ENCODE data around the gene ZNF680. TPM values are rescaled to one million over a fixed set of nuclear protein-coding genes. Genes with fewer than 3 reads are reported as not detected.

The ZNF680 gene
- total and polyA plus RNA-seq, 2 donors from 2014 or later = 7.3 to 20.7 TPM

DNA sequence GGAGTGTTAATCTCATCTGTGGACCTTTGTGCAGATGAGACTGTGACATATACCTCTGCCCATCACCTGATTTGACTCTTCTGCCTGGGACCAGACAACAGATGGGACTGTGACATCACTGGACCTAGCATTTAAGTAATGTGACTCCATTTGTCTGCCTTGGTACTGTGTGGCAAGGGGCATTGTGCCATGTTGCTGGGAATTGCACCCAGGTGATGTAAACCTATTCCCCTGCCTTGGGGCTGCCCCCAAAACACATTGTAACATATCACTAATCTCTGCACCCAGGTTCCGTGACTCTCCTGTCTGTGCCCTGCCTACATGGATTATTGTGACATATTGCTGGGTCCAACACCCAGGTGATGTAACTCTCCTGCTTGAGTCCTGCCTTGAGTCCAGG, 40.4 kb upstream of the ZNF680 start:
- TF ChIP-seq, protein P1, sequence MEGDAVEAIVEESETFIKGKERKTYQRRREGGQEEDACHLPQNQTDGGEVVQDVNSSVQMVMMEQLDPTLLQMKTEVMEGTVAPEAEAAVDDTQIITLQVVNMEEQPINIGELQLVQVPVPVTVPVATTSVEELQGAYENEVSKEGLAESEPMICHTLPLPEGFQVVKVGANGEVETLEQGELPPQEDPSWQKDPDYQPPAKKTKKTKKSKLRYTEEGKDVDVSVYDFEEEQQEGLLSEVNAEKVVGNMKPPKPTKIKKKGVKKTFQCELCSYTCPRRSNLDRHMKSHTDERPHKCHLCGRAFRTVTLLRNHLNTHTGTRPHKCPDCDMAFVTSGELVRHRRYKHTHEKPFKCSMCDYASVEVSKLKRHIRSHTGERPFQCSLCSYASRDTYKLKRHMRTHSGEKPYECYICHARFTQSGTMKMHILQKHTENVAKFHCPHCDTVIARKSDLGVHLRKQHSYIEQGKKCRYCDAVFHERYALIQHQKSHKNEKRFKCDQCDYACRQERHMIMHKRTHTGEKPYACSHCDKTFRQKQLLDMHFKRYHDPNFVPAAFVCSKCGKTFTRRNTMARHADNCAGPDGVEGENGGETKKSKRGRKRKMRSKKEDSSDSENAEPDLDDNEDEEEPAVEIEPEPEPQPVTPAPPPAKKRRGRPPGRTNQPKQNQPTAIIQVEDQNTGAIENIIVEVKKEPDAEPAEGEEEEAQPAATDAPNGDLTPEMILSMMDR (IDR thresholded peaks at IDR 0.05; ENCODE audit: borderline replicate concordance, extremely low read depth, insufficient read depth) = no peak
- Histone ChIP-seq H3K9ac (ENCODE audit: low read length in 3 of 3) (no peak overlapping the region), H3K4me1 (ENCODE audit: control insufficient read depth in 2 of 3, insufficient read depth in 2 of 3, low read depth in 1 of 3, low read length in 3 of 3) (no peaks in the 10 kb centered on the region), H3K27me3 (ENCODE audit: control insufficient read depth, insufficient read depth, low read length) (no peaks in the 10 kb centered on the region), H3K4me3 (ENCODE audit: low read length in 3 of 3) (no peak overlapping the region), H3K36me3 (ENCODE audit: control insufficient read depth in 2 of 3, insufficient read depth in 3 of 3, low read length in 3 of 3) (no peaks in the 10 kb centered on the region), H3K27ac (ENCODE audit: low read depth in 2 of 2, low read length in 2 of 2) (no peak overlapping the region), H3K9me3 (ENCODE audit: control insufficient read depth in 2 of 3, insufficient read depth in 1 of 3, low read length in 3 of 3) (no peaks in the 10 kb centered on the region)
- intact Hi-C loops (cut with DNase I) = no loop called here
- no peak for DNase-seq
- FAIRE-seq = no peak

- DNase-seq (no peak), FAIRE-seq (no peak)
- no peak overlapping the region for H3K27ac ChIP-seq (ENCODE audit: low read depth in 2 of 2, low read length in 2 of 2)
- H3K36me3 ChIP-seq (ENCODE audit: control insufficient read depth in 2 of 3, insufficient read depth in 3 of 3, low read length in 3 of 3) = no peaks in the 10 kb centered on the region
- no peaks in the 10 kb centered on the region for H3K4me1 ChIP-seq (ENCODE audit: control insufficient read depth in 2 of 3, insufficient read depth in 2 of 3, low read depth in 1 of 3, low read length in 3 of 3)
- no peak overlapping the region for H3K9ac ChIP-seq (ENCODE audit: low read length in 3 of 3)
- TF ChIP-seq, protein P1 (IDR thresholded peaks at IDR 0.05; ENCODE audit: borderline replicate concordance, extremely low read depth, insufficient read depth) = no peak
- no peaks in the 10 kb centered on the region for H3K27me3 ChIP-seq (ENCODE audit: control insufficient read depth, insufficient read depth, low read length)
- H3K9me3 ChIP-seq (ENCODE audit: control insufficient read depth in 2 of 3, insufficient read depth in 1 of 3, low read length in 3 of 3) = no peaks in the 10 kb centered on the region
- intact Hi-C loops (cut with DNase I) = no loop called here
- H3K4me3 ChIP-seq (ENCODE audit: low read length in 3 of 3) = no peak overlapping the region
Measured at GRCh38 chr7:64602518-64602917, 39.6 kb upstream of the ZNF680 start.

GRCh38 chr7:64602086-64602485, 39.2 kb upstream of the ZNF680 start:
- no peak overlapping the region for H3K27ac ChIP-seq (ENCODE audit: low read depth in 2 of 2, low read length in 2 of 2)
- no peak overlapping the region for H3K4me3 ChIP-seq (ENCODE audit: low read length in 3 of 3)
- H3K9ac ChIP-seq (ENCODE audit: low read length in 3 of 3) = no peak overlapping the region
- no peaks in the 10 kb centered on the region for H3K4me1 ChIP-seq (ENCODE audit: control insufficient read depth in 2 of 3, insufficient read depth in 2 of 3, low read depth in 1 of 3, low read length in 3 of 3)
- no peaks in the 10 kb centered on the region for H3K9me3 ChIP-seq (ENCODE audit: control insufficient read depth in 2 of 3, insufficient read depth in 1 of 3, low read length in 3 of 3)
- DNase-seq (no peak), FAIRE-seq (no peak)
- intact Hi-C loops (cut with DNase I) = no loop called here
- no peaks in the 10 kb centered on the region for H3K36me3 ChIP-seq (ENCODE audit: control insufficient read depth in 2 of 3, insufficient read depth in 3 of 3, low read length in 3 of 3)
- no peaks in the 10 kb centered on the region for H3K27me3 ChIP-seq (ENCODE audit: control insufficient read depth, insufficient read depth, low read length)
- TF ChIP-seq, protein P1 (IDR thresholded peaks at IDR 0.05; ENCODE audit: borderline replicate concordance, extremely low read depth, insufficient read depth) = no peak

- FAIRE-seq = no peak
- TF ChIP-seq, protein P1 (IDR thresholded peaks at IDR 0.05; ENCODE audit: borderline replicate concordance, extremely low read depth, insufficient read depth) = no peak
- H3K27ac ChIP-seq (ENCODE audit: low read depth in 2 of 2, low read length in 2 of 2) = no peak overlapping the region
Measured at GRCh38 chr7:64599359-64599758, 36.5 kb upstream of the ZNF680 start.

More at GRCh38 chr7:64599359-64599758, 36.5 kb upstream of the ZNF680 start:
- H3K36me3 ChIP-seq (ENCODE audit: control insufficient read depth in 2 of 3, insufficient read depth in 3 of 3, low read length in 3 of 3) = no peaks in the 10 kb centered on the region
- intact Hi-C loops (cut with DNase I) = no loop called here
- H3K4me3 ChIP-seq (ENCODE audit: low read length in 3 of 3) = no peak overlapping the region
- H3K27me3 ChIP-seq (ENCODE audit: control insufficient read depth, insufficient read depth, low read length) = no peaks in the 10 kb centered on the region
- H3K9ac ChIP-seq (ENCODE audit: low read length in 3 of 3) = no peak overlapping the region
- H3K9me3 ChIP-seq (ENCODE audit: control insufficient read depth in 2 of 3, insufficient read depth in 1 of 3, low read length in 3 of 3) = no peaks in the 10 kb centered on the region
- DNase-seq = no peak
- H3K4me1 ChIP-seq (ENCODE audit: control insufficient read depth in 2 of 3, insufficient read depth in 2 of 3, low read depth in 1 of 3, low read length in 3 of 3) = no peaks in the 10 kb centered on the region
